HL-60 (cell line): ENCODE results near the gene P3H2.

ENCODE experiments used
- DNase-seq, 2 experiments: peaks; one replicate each; pipeline ENCODE4 v3.0.0-alpha.2; 2010 to 2020; ENCODE audit warnings: low read depth in 1 of 2, low spot score in 1 of 2
- H3K27ac ChIP-seq: fragments of 250-450 bp; sonication (Bioruptor Pico); replicated peaks from 2 replicates; pipeline ENCODE4 v1.5.1; 2020; ENCODE audit warnings: mild to moderate bottlenecking, moderate library complexity
- H3K27me3 ChIP-seq: fragments of 250-450 bp; sonication (Bioruptor Pico); 2 replicates; pipeline ENCODE4 v1.5.1; 2021; ENCODE audit warnings: mild to moderate bottlenecking, moderate library complexity; ENCODE audit not compliant: insufficient read depth, poor library complexity, severe bottlenecking
- H3K4me3 ChIP-seq: replicated peaks from 2 replicates; pipeline ENCODE4 v1.5.1; 2011; ENCODE audit warnings: mild to moderate bottlenecking, control low read depth, low read length; ENCODE audit not compliant: insufficient read depth
- GABPA ChIP-seq: IDR thresholded peaks from 2 replicates; pipeline ENCODE4 v1.6.1; 2012; ENCODE audit warnings: low read depth
- POLR2AphosphoS5 ChIP-seq: IDR thresholded peaks from 2 replicates; pipeline ENCODE4 v1.6.1; 2012; ENCODE audit warnings: low read depth
- SPI1 ChIP-seq: IDR thresholded peaks from 2 replicates; pipeline ENCODE4 v1.6.1; 2012; ENCODE audit warnings: low read depth, mild to moderate bottlenecking, borderline replicate concordance
- TF ChIP-seq, protein P1 (sequence below): IDR thresholded peaks from one replicate; pipeline ENCODE4 v1.5.1; 2011; ENCODE audit warnings: low read length, control low read depth, inconsistent platforms; ENCODE audit not compliant: insufficient read depth
- TF ChIP-seq, protein P2 (sequence below): IDR thresholded peaks from 2 replicates; pipeline ENCODE4 v1.6.1; 2012; ENCODE audit warnings: low read depth; ENCODE audit not compliant: insufficient replicate concordance

Gene P3H2

DNA sequence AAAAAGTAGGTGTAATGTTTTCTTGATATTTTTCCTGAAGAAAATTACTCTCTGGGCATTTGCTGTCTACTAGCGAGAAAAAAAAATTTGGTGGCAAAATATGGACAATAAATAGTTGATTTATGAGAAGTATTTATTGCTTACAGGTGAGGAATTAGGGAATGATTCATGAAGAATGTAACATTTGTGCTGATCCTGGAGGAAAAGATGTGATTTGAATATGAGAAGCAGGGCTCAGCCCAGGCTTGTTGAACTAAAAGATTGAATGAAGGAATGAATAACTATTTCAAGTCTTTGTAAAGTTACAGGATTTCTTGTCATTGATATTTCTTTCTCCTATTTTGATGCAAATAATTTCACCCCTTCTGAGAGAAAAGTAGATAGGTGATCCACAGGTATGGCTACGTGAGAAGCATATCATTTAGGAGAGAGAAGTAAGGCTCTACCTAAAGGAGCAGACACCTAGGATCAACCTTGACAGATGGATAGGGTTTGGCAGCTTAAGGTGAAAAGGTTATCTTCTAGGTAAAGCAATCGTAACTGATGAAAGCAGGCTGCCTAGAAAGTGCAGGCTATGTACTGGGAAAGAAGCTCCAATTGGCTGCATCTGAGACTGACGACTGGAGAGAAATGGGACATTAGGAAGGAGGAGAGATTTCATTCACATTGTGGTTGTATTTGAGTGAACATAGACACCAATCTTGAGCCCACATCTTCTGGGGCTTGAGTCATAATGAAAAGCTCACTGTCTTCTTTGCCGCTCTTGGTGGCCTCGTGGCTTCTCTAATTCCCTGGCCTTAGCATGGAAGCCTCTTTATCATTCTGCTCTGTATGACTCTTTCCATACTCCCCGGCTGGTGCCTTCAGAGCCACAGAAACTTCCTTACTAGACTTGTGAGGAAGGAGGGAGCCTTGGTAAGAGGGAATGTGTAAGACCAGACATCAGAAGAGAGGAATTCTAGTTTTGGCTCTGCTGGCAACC is 106.5 kb downstream of the P3H2 start:
- H3K27ac ChIP-seq = no peak overlapping the region
- H3K27me3 ChIP-seq = no peaks in the 10 kb centered on the region
- no peak for DNase-seq
- no peak overlapping the region for H3K4me3 ChIP-seq
- no peak for TF ChIP-seq POLR2AphosphoS5
- TF ChIP-seq GABPA = no peak
- TF ChIP-seq, protein P1, sequence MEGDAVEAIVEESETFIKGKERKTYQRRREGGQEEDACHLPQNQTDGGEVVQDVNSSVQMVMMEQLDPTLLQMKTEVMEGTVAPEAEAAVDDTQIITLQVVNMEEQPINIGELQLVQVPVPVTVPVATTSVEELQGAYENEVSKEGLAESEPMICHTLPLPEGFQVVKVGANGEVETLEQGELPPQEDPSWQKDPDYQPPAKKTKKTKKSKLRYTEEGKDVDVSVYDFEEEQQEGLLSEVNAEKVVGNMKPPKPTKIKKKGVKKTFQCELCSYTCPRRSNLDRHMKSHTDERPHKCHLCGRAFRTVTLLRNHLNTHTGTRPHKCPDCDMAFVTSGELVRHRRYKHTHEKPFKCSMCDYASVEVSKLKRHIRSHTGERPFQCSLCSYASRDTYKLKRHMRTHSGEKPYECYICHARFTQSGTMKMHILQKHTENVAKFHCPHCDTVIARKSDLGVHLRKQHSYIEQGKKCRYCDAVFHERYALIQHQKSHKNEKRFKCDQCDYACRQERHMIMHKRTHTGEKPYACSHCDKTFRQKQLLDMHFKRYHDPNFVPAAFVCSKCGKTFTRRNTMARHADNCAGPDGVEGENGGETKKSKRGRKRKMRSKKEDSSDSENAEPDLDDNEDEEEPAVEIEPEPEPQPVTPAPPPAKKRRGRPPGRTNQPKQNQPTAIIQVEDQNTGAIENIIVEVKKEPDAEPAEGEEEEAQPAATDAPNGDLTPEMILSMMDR = no peak
- TF ChIP-seq, protein P2, sequence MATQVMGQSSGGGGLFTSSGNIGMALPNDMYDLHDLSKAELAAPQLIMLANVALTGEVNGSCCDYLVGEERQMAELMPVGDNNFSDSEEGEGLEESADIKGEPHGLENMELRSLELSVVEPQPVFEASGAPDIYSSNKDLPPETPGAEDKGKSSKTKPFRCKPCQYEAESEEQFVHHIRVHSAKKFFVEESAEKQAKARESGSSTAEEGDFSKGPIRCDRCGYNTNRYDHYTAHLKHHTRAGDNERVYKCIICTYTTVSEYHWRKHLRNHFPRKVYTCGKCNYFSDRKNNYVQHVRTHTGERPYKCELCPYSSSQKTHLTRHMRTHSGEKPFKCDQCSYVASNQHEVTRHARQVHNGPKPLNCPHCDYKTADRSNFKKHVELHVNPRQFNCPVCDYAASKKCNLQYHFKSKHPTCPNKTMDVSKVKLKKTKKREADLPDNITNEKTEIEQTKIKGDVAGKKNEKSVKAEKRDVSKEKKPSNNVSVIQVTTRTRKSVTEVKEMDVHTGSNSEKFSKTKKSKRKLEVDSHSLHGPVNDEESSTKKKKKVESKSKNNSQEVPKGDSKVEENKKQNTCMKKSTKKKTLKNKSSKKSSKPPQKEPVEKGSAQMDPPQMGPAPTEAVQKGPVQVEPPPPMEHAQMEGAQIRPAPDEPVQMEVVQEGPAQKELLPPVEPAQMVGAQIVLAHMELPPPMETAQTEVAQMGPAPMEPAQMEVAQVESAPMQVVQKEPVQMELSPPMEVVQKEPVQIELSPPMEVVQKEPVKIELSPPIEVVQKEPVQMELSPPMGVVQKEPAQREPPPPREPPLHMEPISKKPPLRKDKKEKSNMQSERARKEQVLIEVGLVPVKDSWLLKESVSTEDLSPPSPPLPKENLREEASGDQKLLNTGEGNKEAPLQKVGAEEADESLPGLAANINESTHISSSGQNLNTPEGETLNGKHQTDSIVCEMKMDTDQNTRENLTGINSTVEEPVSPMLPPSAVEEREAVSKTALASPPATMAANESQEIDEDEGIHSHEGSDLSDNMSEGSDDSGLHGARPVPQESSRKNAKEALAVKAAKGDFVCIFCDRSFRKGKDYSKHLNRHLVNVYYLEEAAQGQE = no peak
- TF ChIP-seq SPI1 = no peak

GRCh38 chr3:190012784-190013183 is 107.9 kb downstream of the P3H2 start:
- Histone ChIP-seq H3K4me3 (no peak overlapping the region), H3K27ac (no peak overlapping the region), H3K27me3 (no peaks in the 10 kb centered on the region)
- no peak for DNase-seq
- TF ChIP-seq POLR2AphosphoS5 (no peak), GABPA (no peak), SPI1 (no peak)
- TF ChIP-seq, protein P2 = no peak
- TF ChIP-seq, protein P1 = no peak

DNA sequence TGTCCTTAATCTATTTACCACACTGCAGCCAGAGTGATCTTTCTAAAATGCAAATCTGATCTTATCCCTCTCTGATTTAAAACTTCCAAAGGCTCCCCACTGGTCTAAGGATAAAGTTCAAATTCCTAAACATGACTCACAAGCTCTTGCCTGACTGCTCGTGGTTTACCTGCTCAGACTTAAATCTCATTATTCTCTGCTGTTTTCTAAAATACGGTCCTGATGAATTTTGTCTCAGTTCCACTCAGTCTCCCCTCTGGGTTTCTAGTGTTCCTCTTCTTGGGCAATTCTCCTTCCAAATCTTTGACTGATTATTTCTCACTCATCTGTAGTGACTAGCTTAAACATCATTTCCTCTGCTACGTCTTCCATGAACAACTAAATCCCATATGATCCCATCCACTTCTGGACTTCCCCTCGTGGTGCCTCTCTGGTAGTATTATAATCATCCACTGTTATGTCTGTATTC is 108.3 kb downstream of the P3H2 start:
- TF ChIP-seq POLR2AphosphoS5 = no peak
- no peak for TF ChIP-seq SPI1
- no peak for TF ChIP-seq GABPA
- TF ChIP-seq, protein P2 = no peak
- TF ChIP-seq, protein P1 = no peak
- Histone ChIP-seq H3K27ac (no peak overlapping the region), H3K27me3 (no peaks in the 10 kb centered on the region), H3K4me3 (no peak overlapping the region)
- DNase-seq = no peak
